ENCODE results near the gene TAS1R3. TPM values are rescaled to one million over a fixed set of nuclear protein-coding genes. Genes with fewer than 3 reads are reported as not detected.
A peak's percentile ranks its signal among the peaks of the same experiment; 100 is the strongest.

TAS1R3 gene
- total RNA-seq, 4 donors from 2014 or later: 0.13 to 0.57 (median 0.30) TPM

- intact Hi-C loops (cut with DNase I): no loop called here
Observed at GRCh38 chr1:1287288-1288110, 43.6 kb upstream of the TAS1R3 start.

GRCh38 chr1:1290238-1290731 is 40.8 kb upstream of the TAS1R3 start:
- 17 to 45% methylated on average over 1 to 12 of the region's 15 CpGs for WGBS, 2 donors
- no peaks in the 10 kb centered on the region for H3K9me3 ChIP-seq
- intact Hi-C loops (cut with DNase I): loop anchor here (5.0 to 10.0 kb wide), 2 partner anchors 168 to 255 kb away; no protein-coding TSS in a partner anchor
- H3K27ac ChIP-seq: no peak overlapping the region
- TF ChIP-seq POLR2A (IDR thresholded peaks at IDR 0.05) (no peak), CTCF (IDR thresholded peaks at IDR 0.05) (peak; percentile 46 to 85 (median 66))
- peaks cover 0 to 30% (median under 1%) of the 10 kb centered on the region in 3 donors for H3K36me3 ChIP-seq
- no peak overlapping the region for H3K4me3 ChIP-seq
- H3K4me1 ChIP-seq: peaks cover 9 to 30% (median 11%) of the 10 kb centered on the region in 3 donors
- DNase-seq: no peak
- H3K27me3 ChIP-seq: peaks cover 0 to 33% (median 0%) of the 10 kb centered on the region in 4 donors

More at GRCh38 chr1:1287288-1288110, 43.6 kb upstream of the TAS1R3 start:
- WGBS, 2 donors: 37 to 79% methylated on average over 2 to 18 of the region's 46 CpGs
- no peak overlapping the region for H3K4me3 ChIP-seq
- H3K4me1 ChIP-seq: peaks cover 9 to 43% (median 11%) of the 10 kb centered on the region in 3 donors
- no peaks in the 10 kb centered on the region for H3K9me3 ChIP-seq
- no peak overlapping the region for H3K27ac ChIP-seq
- H3K27me3 ChIP-seq: peaks cover 0 to 44% (median 0%) of the 10 kb centered on the region in 4 donors
- H3K36me3 ChIP-seq: peaks cover 0 to 2% (median 0%) of the 10 kb centered on the region in 3 donors
- TF ChIP-seq POLR2A (IDR thresholded peaks at IDR 0.05) (no peak), CTCF (IDR thresholded peaks at IDR 0.05) (no peak)
- no peak for DNase-seq

GRCh38 chr1:1291023-1291528 is 40.0 kb upstream of the TAS1R3 start:
- intact Hi-C loops (cut with DNase I): loop anchor here (5.0 to 10.0 kb wide), 2 partner anchors 169 to 256 kb away; no protein-coding TSS in a partner anchor
- H3K27me3 ChIP-seq: peaks cover 0 to 25% (median 0%) of the 10 kb centered on the region in 4 donors
- no CpG with 5 or more reads among the region's 28 CpGs for WGBS, 2 donors
- no peak overlapping the region for H3K27ac ChIP-seq
- H3K36me3 ChIP-seq: peaks cover 1 to 38% (median 9%) of the 10 kb centered on the region in 3 donors
- TF ChIP-seq CTCF (IDR thresholded peaks at IDR 0.05): no peak
- TF ChIP-seq POLR2A (IDR thresholded peaks at IDR 0.05): no peak
- H3K4me3 ChIP-seq: no peak overlapping the region
- no peak for DNase-seq
- H3K9me3 ChIP-seq: no peaks in the 10 kb centered on the region
- H3K4me1 ChIP-seq: peaks cover 9 to 23% (median 11%) of the 10 kb centered on the region in 3 donors

GRCh38 chr1:1291548-1292441 is 39.3 kb upstream of the TAS1R3 start:
- intact Hi-C loops (cut with DNase I): loop anchor here (5.0 to 10.0 kb wide), 2 partner anchors 169 to 257 kb away; no protein-coding TSS in a partner anchor
- WGBS, 2 donors: 26% methylated on average over 13 of the region's 45 CpGs; no CpG with 5 or more reads in 1 of the 2 donors
- DNase-seq: no peak
- Histone ChIP-seq H3K4me3 (no peak overlapping the region), H3K9me3 (no peaks in the 10 kb centered on the region), H3K4me1 (peaks cover 9 to 23% (median 11%) of the 10 kb centered on the region in 3 donors), H3K27ac (no peak overlapping the region), H3K27me3 (peaks cover 0 to 18% (median 0%) of the 10 kb centered on the region in 4 donors), H3K36me3 (peaks cover 3 to 45% (median 13%) of the 10 kb centered on the region in 3 donors)
- TF ChIP-seq POLR2A (IDR thresholded peaks at IDR 0.05): no peak
- peak; percentile 60 to 90 (median 84) for TF ChIP-seq CTCF (IDR thresholded peaks at IDR 0.05)
